Measurements from ENCODE around the gene TSHZ1. TPM values are rescaled to one million over a fixed set of nuclear protein-coding genes. Genes with fewer than 3 reads are reported as not detected.

The TSHZ1 gene
- total RNA-seq, 1 experiment from 2014 or later, result 12.4 TPM

DNA sequence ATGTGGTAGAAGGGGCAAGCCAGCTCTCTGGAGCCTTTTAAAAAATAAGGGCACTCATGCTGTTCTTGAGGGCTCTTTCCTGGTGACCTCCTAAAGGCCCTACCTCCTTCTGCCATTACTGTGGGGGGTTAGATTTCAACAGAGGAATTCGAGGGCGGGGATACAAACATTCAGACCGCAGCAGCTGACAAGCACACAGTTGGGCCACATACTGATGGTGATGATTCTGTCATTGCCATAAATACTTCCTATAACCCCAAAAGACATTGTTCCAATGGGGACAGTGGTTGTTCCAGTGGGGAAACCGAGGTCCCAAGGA is 67.0 kb downstream of the TSHZ1 start:
- Histone ChIP-seq H3K4me3 (no peak overlapping the region), H3K27ac (no peak overlapping the region), H3K4me1 (replicated peaks) (no peaks in the 10 kb centered on the region; the same call in 1 of the 2 replicates), H3K9me3 (replicated peaks) (no peaks in the 10 kb centered on the region), H3K27me3 (replicated peaks) (no peaks in the 10 kb centered on the region), H3K36me3 (peaks cover 4% of the 10 kb centered on the region; the same call in 1 of the 2 replicates)
- DNase-seq (ENCODE audit: low read depth in 1 of 2, low spot score in 2 of 2), result no peak

DNA sequence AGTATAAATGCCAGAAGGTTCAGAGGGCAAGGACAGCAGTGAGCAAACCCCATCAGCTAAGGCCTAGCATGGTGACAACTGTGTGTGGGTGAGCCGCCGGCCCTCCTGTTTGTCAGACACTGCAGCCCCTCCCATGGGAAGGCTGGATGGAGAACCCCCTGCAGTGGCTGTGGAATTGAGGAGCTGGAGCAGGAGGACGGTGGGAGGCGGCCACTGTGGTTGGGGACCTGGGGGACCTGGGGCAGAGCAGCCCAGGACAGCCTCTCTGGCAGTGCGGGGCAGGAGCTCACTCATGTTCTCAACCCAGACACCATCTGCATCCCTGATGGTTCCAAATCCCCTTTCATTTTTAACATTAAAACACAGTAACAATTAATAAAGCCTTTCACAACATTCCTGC is 68.8 kb downstream of the TSHZ1 start:
- no peak overlapping the region for H3K27ac ChIP-seq
- H3K4me3 ChIP-seq, result no peak overlapping the region
- H3K27me3 ChIP-seq (replicated peaks), result no peaks in the 10 kb centered on the region
- no peaks in the 10 kb centered on the region; the same call in 1 of the 2 replicates for H3K4me1 ChIP-seq (replicated peaks)
- H3K9me3 ChIP-seq (replicated peaks), result no peaks in the 10 kb centered on the region
- DNase-seq (ENCODE audit: low read depth in 1 of 2, low spot score in 2 of 2), result no peak
- no peaks in the 10 kb centered on the region; the same call in 1 of the 2 replicates for H3K36me3 ChIP-seq

DNA sequence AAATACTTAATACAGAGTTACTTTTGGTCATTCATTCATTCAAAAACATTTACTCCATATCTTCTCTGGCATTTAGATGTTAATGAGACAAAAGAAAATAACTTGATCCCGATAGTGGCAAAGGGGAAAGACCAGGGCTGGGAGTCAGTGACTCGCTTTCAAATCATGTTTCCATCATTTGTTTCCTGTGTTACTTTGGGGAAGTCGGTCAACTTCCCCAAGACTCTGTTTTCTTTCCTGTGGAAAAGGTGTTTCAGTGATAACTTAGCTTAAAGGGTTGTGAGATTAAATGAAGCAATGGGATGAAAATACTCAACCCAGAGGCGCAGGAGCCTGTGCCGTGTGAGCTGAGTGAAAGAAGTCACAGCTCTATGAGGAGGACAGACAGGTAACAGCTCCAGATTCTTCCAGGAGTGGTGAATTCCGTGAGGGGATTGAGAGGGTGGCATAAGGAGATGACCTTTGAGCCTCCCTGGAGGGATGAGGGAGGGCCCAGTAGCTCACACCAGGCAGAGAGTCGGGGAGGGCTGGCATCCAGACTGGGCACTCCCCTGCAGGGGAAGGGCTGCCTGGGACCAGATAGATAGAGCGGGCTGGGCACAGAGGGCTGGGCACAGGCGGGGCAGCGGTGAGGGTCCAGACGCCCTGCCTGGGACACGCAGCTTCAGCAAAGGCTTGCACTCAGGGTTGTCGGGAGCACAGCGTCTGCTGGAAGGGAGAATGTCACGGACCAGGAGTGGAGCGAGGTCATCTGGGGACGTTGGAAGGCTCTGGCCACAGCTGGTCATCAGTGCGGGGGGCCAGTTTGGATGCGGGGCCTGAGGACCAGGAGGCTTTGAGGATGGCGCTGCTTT is 70.1 kb downstream of the TSHZ1 start:
- H3K4me1 ChIP-seq (replicated peaks), result no peaks in the 10 kb centered on the region; the same call in 1 of the 2 replicates
- H3K36me3 ChIP-seq, result no peaks in the 10 kb centered on the region; the same call in 1 of the 2 replicates
- no peak for DNase-seq (ENCODE audit: low read depth in 1 of 2, low spot score in 2 of 2)
- H3K27me3 ChIP-seq (replicated peaks), result no peaks in the 10 kb centered on the region
- H3K4me3 ChIP-seq, result no peak overlapping the region
- no peaks in the 10 kb centered on the region for H3K9me3 ChIP-seq (replicated peaks)
- no peak overlapping the region for H3K27ac ChIP-seq

DNA sequence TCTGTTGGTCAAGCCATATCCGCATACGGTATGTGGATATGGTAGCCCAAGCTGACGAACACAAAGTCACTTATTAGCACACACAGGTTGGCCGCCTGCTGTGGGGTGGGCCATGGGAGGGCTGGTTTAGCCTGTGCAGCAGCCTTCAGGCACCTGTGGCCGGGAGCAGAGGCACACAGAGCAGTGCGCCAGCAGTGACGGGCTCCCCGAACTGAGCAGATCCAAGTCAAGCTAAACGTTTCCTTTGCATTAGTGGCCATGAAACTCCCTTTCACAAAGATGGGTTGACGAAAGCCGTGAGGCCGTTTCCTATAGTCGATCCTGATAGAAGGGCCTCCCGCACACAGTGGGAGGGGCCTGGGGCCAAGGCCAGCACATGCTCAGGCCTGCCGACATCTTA is 72.1 kb downstream of the TSHZ1 start:
- no peaks in the 10 kb centered on the region for H3K9me3 ChIP-seq (replicated peaks)
- no peak overlapping the region for H3K4me3 ChIP-seq
- DNase-seq (ENCODE audit: low read depth in 1 of 2, low spot score in 2 of 2), result peak in 1 of 2 experiments; percentile 28
- no peaks in the 10 kb centered on the region; the same call in 1 of the 2 replicates for H3K4me1 ChIP-seq (replicated peaks)
- H3K27me3 ChIP-seq (replicated peaks), result no peaks in the 10 kb centered on the region
- peaks cover 19% of the 10 kb centered on the region for H3K36me3 ChIP-seq
- H3K27ac ChIP-seq, result no peak overlapping the region

DNA sequence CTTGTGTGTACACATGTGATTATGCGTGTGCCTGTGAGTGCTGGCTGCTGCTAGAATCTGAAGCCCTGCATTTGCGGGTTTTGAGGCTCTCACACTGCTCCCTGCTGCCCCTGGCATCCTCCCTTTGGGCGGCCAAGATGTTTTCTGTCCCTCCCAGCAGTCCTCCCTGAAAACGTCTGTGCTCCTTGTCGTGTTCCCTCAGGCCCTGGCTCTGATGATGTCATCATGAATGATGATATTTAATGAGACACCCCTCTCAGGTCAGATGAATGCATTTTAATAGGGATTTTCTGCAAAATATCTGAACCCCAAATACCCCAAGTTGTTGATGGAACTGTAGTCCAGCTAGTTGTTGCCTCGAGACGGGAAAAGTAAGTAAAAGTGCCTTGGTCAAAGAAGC is 73.1 kb downstream of the TSHZ1 start:
- Histone ChIP-seq H3K27ac (no peak overlapping the region), H3K27me3 (replicated peaks) (no peaks in the 10 kb centered on the region), H3K9me3 (replicated peaks) (no peaks in the 10 kb centered on the region), H3K4me3 (no peak overlapping the region), H3K4me1 (replicated peaks) (no peaks in the 10 kb centered on the region; the same call in 1 of the 2 replicates), H3K36me3 (peaks cover 27% of the 10 kb centered on the region)
- peak in 1 of 2 experiments; percentile 32 for DNase-seq (ENCODE audit: low read depth in 1 of 2, low spot score in 2 of 2)

DNA sequence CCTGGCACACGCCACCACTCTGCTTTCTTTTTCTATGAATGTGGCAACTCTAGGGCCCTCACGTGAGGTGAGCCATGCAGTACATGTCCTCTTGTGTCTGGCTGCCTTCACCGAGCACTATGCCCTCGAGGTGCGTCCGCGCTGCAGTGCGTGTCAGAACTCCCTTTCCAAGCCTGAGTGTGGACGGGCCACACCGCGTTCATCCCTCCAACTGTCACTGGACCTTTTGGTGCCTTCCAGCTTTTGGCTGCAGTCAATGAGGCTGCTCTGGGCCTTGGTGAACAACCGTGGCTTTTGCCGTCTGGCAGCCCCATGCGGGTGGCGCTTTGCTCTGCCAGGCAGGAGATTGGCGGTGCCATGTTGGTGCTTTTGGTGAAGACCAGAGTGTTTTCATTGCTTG is 74.0 kb downstream of the TSHZ1 start:
- Histone ChIP-seq H3K27ac (no peak overlapping the region), H3K9me3 (replicated peaks) (no peaks in the 10 kb centered on the region), H3K4me3 (no peak overlapping the region), H3K4me1 (replicated peaks) (no peaks in the 10 kb centered on the region; the same call in 1 of the 2 replicates), H3K27me3 (replicated peaks) (no peaks in the 10 kb centered on the region), H3K36me3 (peaks cover 28% of the 10 kb centered on the region)
- DNase-seq (ENCODE audit: low read depth in 1 of 2, low spot score in 2 of 2), result peak in 1 of 2 experiments; percentile 29

DNA sequence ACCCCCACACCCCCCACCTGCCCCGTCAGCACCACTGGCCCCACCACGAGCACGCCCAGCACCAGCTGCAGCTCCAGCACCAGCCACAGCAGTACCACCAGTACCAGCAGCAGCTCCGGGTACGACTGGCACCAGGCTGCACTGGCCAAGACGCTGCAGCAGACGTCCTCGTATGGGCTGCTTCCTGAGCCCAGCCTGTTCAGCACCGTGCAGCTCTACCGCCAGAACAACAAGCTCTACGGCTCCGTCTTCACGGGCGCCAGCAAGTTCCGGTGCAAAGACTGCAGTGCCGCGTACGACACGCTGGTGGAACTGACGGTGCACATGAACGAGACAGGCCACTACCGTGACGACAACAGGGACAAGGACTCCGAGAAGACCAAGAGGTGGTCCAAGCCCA is 75.3 kb downstream of the TSHZ1 start:
- Histone ChIP-seq H3K27ac (no peak overlapping the region), H3K9me3 (replicated peaks) (no peaks in the 10 kb centered on the region), H3K4me1 (replicated peaks) (no peaks in the 10 kb centered on the region; the same call in 1 of the 2 replicates), H3K4me3 (no peak overlapping the region), H3K36me3 (peaks cover 28% of the 10 kb centered on the region), H3K27me3 (replicated peaks) (no peaks in the 10 kb centered on the region)
- DNase-seq (ENCODE audit: low read depth in 1 of 2, low spot score in 2 of 2), result peak in 1 of 2 experiments; percentile 30

DNA sequence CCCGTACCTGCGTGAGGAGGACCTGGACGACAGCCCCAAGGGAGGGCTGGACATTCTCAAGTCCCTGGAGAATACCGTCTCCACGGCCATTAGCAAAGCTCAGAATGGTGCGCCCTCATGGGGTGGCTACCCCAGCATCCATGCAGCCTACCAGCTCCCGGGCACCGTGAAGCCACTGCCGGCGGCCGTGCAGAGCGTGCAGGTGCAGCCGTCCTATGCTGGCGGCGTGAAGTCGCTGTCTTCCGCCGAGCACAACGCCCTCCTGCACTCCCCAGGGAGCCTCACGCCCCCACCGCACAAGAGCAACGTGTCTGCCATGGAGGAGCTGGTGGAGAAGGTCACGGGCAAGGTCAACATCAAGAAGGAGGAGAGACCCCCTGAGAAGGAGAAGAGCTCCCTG is 76.4 kb downstream of the TSHZ1 start:
- Histone ChIP-seq H3K27ac (no peak overlapping the region), H3K4me3 (no peak overlapping the region), H3K36me3 (peaks cover 28% of the 10 kb centered on the region), H3K27me3 (replicated peaks) (no peaks in the 10 kb centered on the region), H3K4me1 (replicated peaks) (no peaks in the 10 kb centered on the region), H3K9me3 (replicated peaks) (no peaks in the 10 kb centered on the region)
- peak in 1 of 2 experiments; percentile 37 for DNase-seq (ENCODE audit: low read depth in 1 of 2, low spot score in 2 of 2)

DNA sequence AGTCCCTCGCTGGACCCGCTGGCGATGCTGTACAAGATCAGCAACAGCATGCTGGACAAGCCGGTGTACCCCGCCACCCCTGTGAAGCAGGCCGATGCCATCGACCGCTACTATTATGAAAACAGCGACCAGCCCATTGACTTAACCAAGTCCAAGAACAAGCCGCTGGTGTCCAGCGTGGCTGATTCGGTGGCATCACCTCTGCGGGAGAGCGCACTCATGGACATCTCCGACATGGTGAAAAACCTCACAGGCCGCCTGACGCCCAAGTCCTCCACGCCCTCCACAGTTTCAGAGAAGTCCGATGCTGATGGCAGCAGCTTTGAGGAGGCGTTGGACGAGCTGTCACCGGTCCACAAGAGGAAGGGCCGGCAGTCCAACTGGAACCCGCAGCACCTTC is 77.1 kb downstream of the TSHZ1 start:
- Histone ChIP-seq H3K27me3 (replicated peaks) (no peaks in the 10 kb centered on the region), H3K9me3 (replicated peaks) (no peaks in the 10 kb centered on the region), H3K4me3 (no peak overlapping the region), H3K4me1 (replicated peaks) (no peaks in the 10 kb centered on the region), H3K36me3 (peaks cover 28% of the 10 kb centered on the region), H3K27ac (no peak overlapping the region)
- DNase-seq (ENCODE audit: low read depth in 1 of 2, low spot score in 2 of 2), result no peak

DNA sequence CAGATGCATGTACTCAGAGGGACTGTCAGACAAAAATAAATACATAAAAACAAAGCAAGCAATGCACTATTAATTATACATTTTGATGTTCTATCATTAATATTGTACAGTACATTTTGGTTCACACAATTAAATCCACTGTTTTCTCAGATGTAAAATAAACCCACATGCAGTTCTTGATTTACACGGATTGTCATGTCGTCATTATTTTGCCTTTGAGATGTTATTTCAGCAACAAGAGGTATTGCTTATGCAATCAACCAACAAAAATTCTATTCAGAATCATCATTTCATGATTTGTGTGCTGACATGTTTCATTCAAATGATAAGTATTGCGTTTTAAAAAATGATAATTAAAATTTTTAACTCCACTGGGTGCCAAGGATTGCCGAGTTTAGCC is 79.2 kb downstream of the TSHZ1 start:
- H3K36me3 ChIP-seq, result peaks cover 28% of the 10 kb centered on the region
- no peaks in the 10 kb centered on the region for H3K9me3 ChIP-seq (replicated peaks)
- H3K27me3 ChIP-seq (replicated peaks), result no peaks in the 10 kb centered on the region
- no peak overlapping the region for H3K4me3 ChIP-seq
- H3K4me1 ChIP-seq (replicated peaks), result no peaks in the 10 kb centered on the region; the same call in 1 of the 2 replicates
- no peak overlapping the region for H3K27ac ChIP-seq
- no peak for DNase-seq (ENCODE audit: low read depth in 1 of 2, low spot score in 2 of 2)

DNA sequence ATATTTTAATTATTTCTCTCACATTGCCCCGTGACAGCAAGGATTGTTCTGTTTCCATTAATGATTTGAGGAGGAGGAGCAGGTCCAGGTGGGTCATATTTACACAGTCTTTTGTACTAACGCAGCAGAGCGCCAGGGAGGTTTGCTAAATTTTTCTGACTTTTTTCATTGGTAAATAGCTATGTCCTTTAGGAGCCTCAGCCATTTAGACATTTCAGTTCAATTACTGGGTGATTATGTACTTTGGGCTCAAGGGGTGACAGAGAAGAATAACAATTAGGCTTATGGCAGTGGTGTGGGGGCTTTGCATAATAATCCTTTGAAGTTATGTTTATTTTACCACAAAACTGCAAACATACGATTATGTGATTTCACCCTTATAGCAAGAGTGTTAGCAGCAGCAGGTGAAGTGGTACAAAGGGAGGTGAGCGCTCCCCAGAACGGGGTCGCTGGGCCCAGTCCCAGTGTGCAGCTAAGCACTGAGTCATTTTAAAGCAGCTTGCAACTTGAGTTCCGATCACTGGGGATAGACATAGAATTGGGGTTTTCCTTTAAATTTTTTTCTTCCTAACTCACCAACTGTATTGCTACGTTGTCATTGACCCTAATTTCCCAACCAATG is 80.3 kb downstream of the TSHZ1 start:
- Histone ChIP-seq H3K4me3 (no peak overlapping the region), H3K27ac (no peak overlapping the region), H3K27me3 (replicated peaks) (no peaks in the 10 kb centered on the region), H3K4me1 (replicated peaks) (no peaks in the 10 kb centered on the region; the same call in 1 of the 2 replicates), H3K9me3 (replicated peaks) (no peaks in the 10 kb centered on the region), H3K36me3 (peaks cover 28% of the 10 kb centered on the region)
- DNase-seq (ENCODE audit: low read depth in 1 of 2, low spot score in 2 of 2), result no peak

DNA sequence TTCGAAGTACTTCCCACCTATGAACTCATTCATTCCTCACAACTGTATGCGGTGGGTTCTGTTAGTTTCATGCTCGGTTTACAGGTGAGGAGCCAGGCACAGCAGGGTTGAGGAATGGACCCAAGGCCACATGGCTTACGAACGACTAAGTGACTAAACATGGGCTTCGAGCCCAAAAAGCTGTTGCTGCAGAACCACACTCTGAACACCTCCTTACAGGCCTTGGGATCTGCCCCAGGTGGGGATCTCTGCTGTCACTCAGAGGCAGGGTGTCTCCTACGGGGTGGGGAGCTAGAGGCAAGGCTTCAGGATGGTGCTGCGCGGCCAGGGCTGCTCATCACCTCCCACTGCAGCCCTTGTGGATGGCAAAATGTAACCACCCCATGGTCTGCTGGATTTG is 80.9 kb downstream of the TSHZ1 start:
- H3K27ac ChIP-seq, result no peak overlapping the region
- no peaks in the 10 kb centered on the region for H3K27me3 ChIP-seq (replicated peaks)
- H3K4me1 ChIP-seq (replicated peaks), result no peaks in the 10 kb centered on the region; the same call in 1 of the 2 replicates
- peaks cover 22% of the 10 kb centered on the region for H3K36me3 ChIP-seq
- no peak for DNase-seq (ENCODE audit: low read depth in 1 of 2, low spot score in 2 of 2)
- no peak overlapping the region for H3K4me3 ChIP-seq
- H3K9me3 ChIP-seq (replicated peaks), result no peaks in the 10 kb centered on the region

DNA sequence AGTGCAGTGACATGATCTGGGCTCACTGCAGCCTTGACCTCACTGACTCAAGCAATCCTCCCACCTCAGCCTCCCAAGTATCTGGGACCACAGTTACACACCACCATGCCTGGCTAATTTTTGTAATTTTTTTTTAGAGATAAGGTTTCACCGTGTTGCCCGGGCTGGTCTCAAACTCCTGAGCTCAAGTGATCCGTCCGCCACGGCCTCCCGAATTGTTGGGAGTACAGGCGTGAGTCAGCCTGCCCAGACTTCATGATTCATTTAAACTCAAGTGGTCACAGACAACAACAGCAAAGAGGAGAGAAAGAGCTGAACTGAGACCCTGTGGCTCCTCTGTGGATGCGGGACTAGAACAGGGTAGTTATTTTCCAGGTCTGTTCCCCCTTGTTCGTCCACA is 83.0 kb downstream of the TSHZ1 start:
- H3K4me1 ChIP-seq (replicated peaks), result no peaks in the 10 kb centered on the region; the same call in 1 of the 2 replicates
- no peaks in the 10 kb centered on the region for H3K27me3 ChIP-seq (replicated peaks)
- no peak overlapping the region for H3K4me3 ChIP-seq
- no peaks in the 10 kb centered on the region for H3K9me3 ChIP-seq (replicated peaks)
- peaks cover 2% of the 10 kb centered on the region; the same call in 1 of the 2 replicates for H3K36me3 ChIP-seq
- peak; percentile 49 to 71 for DNase-seq (ENCODE audit: low read depth in 1 of 2, low spot score in 2 of 2)
- no peak overlapping the region for H3K27ac ChIP-seq

DNA sequence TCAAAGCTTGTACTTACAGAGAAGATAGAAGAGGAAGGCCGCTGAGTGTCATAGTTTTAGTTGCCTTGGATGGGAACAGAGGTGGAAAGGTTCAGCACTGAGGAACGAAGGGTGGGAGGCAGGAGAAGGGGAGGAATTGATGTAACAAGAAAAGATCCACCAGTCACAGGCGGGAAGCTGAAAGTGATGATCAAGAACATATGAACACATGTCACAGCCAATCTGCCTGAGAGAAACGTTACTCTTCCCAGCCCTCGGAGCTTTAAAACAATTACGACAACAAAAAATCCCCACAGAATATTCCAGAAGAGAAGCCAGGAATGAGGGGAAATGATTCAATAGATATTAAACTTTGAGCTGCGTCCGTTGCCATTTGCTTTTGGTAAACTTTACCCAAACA is 87.1 kb downstream of the TSHZ1 start:
- Histone ChIP-seq H3K9me3 (replicated peaks) (no peaks in the 10 kb centered on the region), H3K36me3 (no peaks in the 10 kb centered on the region), H3K4me3 (no peak overlapping the region), H3K4me1 (replicated peaks) (no peaks in the 10 kb centered on the region; the same call in 1 of the 2 replicates), H3K27me3 (replicated peaks) (no peaks in the 10 kb centered on the region), H3K27ac (no peak overlapping the region)
- no peak for DNase-seq (ENCODE audit: low read depth in 1 of 2, low spot score in 2 of 2)
